HG02798 (cell line): Measurements from ENCODE around the gene LY6G6F.
A peak's percentile ranks its signal among the peaks of the same experiment; 100 is the strongest.
"Not testable (repeated sequence)": the region's sequence is repeated elsewhere in the genome, so short reads cannot be mapped to it uniquely, and the experiment has no call there.

ENCODE experiments used
- ATAC-seq: cut with Tn5 transposase; IDR thresholded peaks from one replicate; pipeline ENCODE4 v1.9.1; 2021; ENCODE audit warnings: mild to moderate bottlenecking; ENCODE audit not compliant: unreplicated experiment, poor library complexity

The LY6G6F gene

GRCh38 chr6:31701666-31702404, 4.8 kb upstream of the LY6G6F start:
- no peak for ATAC-seq

GRCh38 chr6:31702405-31702818, 4.3 kb upstream of the LY6G6F start:
- ATAC-seq = no peak

- ATAC-seq = peak; percentile 93
Measured at GRCh38 chr6:31702819-31703716, 3.6 kb upstream of the LY6G6F start, which contains the start of gene ABHD16A. Gene ABHD16A, minus strand, starts transcription at chr6:31703324. Its CDS starts 43 bp downstream, at chr6:31703281.

- no peak for ATAC-seq
Measured at GRCh38 chr6:31705931-31706330, 735 bp upstream of the LY6G6F start.

GRCh38 chr6:31707701-31708100, 1.0 kb downstream of the LY6G6F start:
- ATAC-seq = no peak

GRCh38 chr6:31708224-31708623, 1.6 kb downstream of the LY6G6F start:
- no peak for ATAC-seq

GRCh38 chr6:31709157-31709556, 2.5 kb downstream of the LY6G6F start:
- not testable (repeated sequence) for ATAC-seq

GRCh38 chr6:31710523-31711219, 4.0 kb downstream of the LY6G6F start:
- no peak for ATAC-seq

- no peak for ATAC-seq
Measured at GRCh38 chr6:31711233-31711632, 4.6 kb downstream of the LY6G6F start.

GRCh38 chr6:31712296-31712695, 5.6 kb downstream of the LY6G6F start:
- no peak for ATAC-seq

- ATAC-seq = no peak
Measured at GRCh38 chr6:31713465-31713864, 6.8 kb downstream of the LY6G6F start.

- ATAC-seq = no peak
Measured at GRCh38 chr6:31713991-31714684, 7.5 kb downstream of the LY6G6F start.

- ATAC-seq = no peak
Measured at GRCh38 chr6:31715022-31715958, 8.6 kb downstream of the LY6G6F start, which contains the start of gene LY6G6D. Gene LY6G6D, plus strand, starts transcription at chr6:31715348. Its CDS starts 8 bp downstream, at chr6:31715356.

GRCh38 chr6:31717499-31718222, 11.0 kb downstream of the LY6G6F start:
- no peak for ATAC-seq

- no peak for ATAC-seq
Measured at GRCh38 chr6:31718265-31718664, 11.6 kb downstream of the LY6G6F start.

GRCh38 chr6:31719001-31719400, 12.3 kb downstream of the LY6G6F start:
- no peak for ATAC-seq

GRCh38 chr6:31720196-31720770, 13.6 kb downstream of the LY6G6F start:
- ATAC-seq = no peak
